Fibroblast of peridontal ligament (primary cell): ENCODE data around the gene SGCA.
A peak's percentile ranks its signal among the peaks of the same experiment; 100 is the strongest.

ENCODE experiments used
- DNase-seq: peaks from one replicate; pipeline ENCODE4 v3.0.0-alpha.2; 2010; ENCODE audit errors: extremely low read depth

Gene SGCA

GRCh38 chr17:50207792-50208567, 42.2 kb downstream of the SGCA start:
- DNase-seq = no peak

- DNase-seq = no peak
Observed at GRCh38 chr17:50208611-50209061, 42.8 kb downstream of the SGCA start.

- no peak for DNase-seq
Observed at GRCh38 chr17:50209133-50209471, 43.3 kb downstream of the SGCA start.

- DNase-seq = peak; percentile 100
Observed at GRCh38 chr17:50209472-50210239, 43.9 kb downstream of the SGCA start.

- peak; percentile 97 for DNase-seq
Observed at GRCh38 chr17:50210240-50211225, 44.7 kb downstream of the SGCA start.

GRCh38 chr17:50211249-50212120, 45.7 kb downstream of the SGCA start:
- no peak for DNase-seq

- peak; percentile 93 for DNase-seq
Observed at GRCh38 chr17:50212121-50212843, 46.5 kb downstream of the SGCA start.

- no peak for DNase-seq
Observed at GRCh38 chr17:50213026-50214022, 47.5 kb downstream of the SGCA start.

- DNase-seq = peak; percentile 68
Observed at GRCh38 chr17:50214976-50215760, 49.4 kb downstream of the SGCA start.

- no peak for DNase-seq
Observed at GRCh38 chr17:50217591-50217990, 51.8 kb downstream of the SGCA start.

- peak; percentile 82 for DNase-seq
Observed at GRCh38 chr17:50218071-50218759, 52.4 kb downstream of the SGCA start.

- DNase-seq = peak; percentile 98
Observed at GRCh38 chr17:50218771-50219315, 53.0 kb downstream of the SGCA start.

GRCh38 chr17:50219342-50219741, 53.5 kb downstream of the SGCA start:
- DNase-seq = peak; percentile 90

- peak; percentile 74 for DNase-seq
Observed at GRCh38 chr17:50219939-50220465, 54.2 kb downstream of the SGCA start.

GRCh38 chr17:50220811-50221210, 55.0 kb downstream of the SGCA start:
- no peak for DNase-seq

GRCh38 chr17:50221266-50221863, 55.6 kb downstream of the SGCA start:
- DNase-seq = peak; percentile 71
